NB4 (cell line): ENCODE results near the gene TAB2.

ENCODE experiments used
- DNase-seq: peaks from one replicate; pipeline ENCODE4 v3.0.0; 2010; ENCODE audit warnings: low read depth
- H3K4me3 ChIP-seq: one replicate; pipeline ENCODE4 v1.5.1; 2011; ENCODE audit warnings: mild to moderate bottlenecking, low read depth, low read length, moderate library complexity
- MYC ChIP-seq: IDR thresholded peaks from 2 replicates; pipeline ENCODE4 v1.6.1; 2011; ENCODE audit warnings: low read depth, low read length
- POLR2A ChIP-seq: IDR thresholded peaks from 2 replicates; pipeline ENCODE4 v1.6.1; 2011; ENCODE audit warnings: mild to moderate bottlenecking; ENCODE audit not compliant: insufficient read length; ENCODE audit errors: extremely low read depth
- TF ChIP-seq, protein P1 (sequence below): IDR thresholded peaks from one replicate; pipeline ENCODE4 v1.5.1; 2012; ENCODE audit warnings: low read depth, low read length
- TF ChIP-seq, protein P2 (sequence below): IDR thresholded peaks from 2 replicates; pipeline ENCODE4 v1.6.1; 2011; ENCODE audit warnings: low read depth, low read length

The TAB2 gene

GRCh38 chr6:149450679-149451375 lies 133.3 kb downstream of the TAB2 start:
- TF ChIP-seq POLR2A, result no peak
- TF ChIP-seq, protein P1, sequence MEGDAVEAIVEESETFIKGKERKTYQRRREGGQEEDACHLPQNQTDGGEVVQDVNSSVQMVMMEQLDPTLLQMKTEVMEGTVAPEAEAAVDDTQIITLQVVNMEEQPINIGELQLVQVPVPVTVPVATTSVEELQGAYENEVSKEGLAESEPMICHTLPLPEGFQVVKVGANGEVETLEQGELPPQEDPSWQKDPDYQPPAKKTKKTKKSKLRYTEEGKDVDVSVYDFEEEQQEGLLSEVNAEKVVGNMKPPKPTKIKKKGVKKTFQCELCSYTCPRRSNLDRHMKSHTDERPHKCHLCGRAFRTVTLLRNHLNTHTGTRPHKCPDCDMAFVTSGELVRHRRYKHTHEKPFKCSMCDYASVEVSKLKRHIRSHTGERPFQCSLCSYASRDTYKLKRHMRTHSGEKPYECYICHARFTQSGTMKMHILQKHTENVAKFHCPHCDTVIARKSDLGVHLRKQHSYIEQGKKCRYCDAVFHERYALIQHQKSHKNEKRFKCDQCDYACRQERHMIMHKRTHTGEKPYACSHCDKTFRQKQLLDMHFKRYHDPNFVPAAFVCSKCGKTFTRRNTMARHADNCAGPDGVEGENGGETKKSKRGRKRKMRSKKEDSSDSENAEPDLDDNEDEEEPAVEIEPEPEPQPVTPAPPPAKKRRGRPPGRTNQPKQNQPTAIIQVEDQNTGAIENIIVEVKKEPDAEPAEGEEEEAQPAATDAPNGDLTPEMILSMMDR, result no peak
- TF ChIP-seq, protein P2, sequence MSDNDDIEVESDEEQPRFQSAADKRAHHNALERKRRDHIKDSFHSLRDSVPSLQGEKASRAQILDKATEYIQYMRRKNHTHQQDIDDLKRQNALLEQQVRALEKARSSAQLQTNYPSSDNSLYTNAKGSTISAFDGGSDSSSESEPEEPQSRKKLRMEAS, result no peak
- TF ChIP-seq MYC, result no peak
- DNase-seq, result no peak
- H3K4me3 ChIP-seq, result no peak overlapping the region

GRCh38 chr6:149451376-149452036 lies 134.0 kb downstream of the TAB2 start:
- no peak overlapping the region for H3K4me3 ChIP-seq
- no peak for DNase-seq
- TF ChIP-seq MYC (no peak), POLR2A (no peak)
- TF ChIP-seq, protein P2, result no peak
- TF ChIP-seq, protein P1, result no peak

DNA sequence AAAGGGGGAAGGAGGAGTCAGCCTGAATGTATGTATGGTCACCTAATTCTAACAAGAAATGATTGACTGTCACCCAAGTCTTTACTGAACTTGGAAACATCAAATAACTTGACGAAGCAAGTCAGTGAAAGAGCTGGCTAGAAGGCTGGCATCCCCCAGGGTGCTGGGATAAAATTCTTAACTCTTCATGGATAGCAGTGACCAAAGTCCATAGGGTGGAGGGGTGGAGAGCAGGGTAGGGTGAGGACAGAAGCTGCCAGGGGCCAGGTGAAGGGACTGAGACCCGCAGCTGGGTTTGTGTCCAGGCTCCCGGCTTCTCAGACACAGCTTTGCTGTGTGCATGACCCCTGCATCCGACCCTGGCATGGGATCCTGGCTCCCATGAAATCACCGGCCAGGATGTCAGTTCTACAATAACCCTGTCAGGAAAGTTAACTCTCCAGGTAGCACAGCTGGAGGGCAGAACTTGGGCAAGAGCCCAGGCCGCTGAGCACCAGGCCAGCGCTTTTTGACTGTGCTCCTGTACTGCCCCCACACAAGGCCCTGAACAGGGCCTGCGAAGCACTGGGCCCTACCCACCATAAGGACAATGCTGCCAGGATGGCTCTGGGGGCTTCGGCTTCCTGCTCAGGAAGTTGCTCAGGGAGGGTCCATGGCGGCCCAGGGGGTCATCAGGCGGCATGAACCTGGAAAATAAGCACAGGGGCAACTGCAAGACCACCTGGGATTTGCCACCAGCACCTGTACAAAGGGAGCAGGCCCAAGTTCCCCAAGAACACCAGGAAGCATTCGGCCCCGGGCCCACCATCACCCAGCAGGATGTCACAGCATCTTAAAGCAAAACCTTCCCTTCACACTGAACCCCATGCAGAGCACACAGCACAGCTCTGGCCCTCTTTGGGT lies 134.8 kb downstream of the TAB2 start:
- TF ChIP-seq POLR2A (no peak), MYC (no peak)
- TF ChIP-seq, protein P2, result no peak
- TF ChIP-seq, protein P1, result no peak
- no peak for DNase-seq
- no peak overlapping the region for H3K4me3 ChIP-seq

- DNase-seq, result no peak
- no peak overlapping the region for H3K4me3 ChIP-seq
- no peak for TF ChIP-seq MYC
- TF ChIP-seq, protein P1, result no peak
- TF ChIP-seq, protein P2, result no peak
- no peak for TF ChIP-seq POLR2A
Measured at GRCh38 chr6:149453597-149454345, 136.3 kb downstream of the TAB2 start.

- H3K4me3 ChIP-seq, result no peak overlapping the region
- DNase-seq, result no peak
- TF ChIP-seq POLR2A, result no peak
- no peak for TF ChIP-seq MYC
- TF ChIP-seq, protein P2, result no peak
- TF ChIP-seq, protein P1, result no peak
Measured at GRCh38 chr6:149454346-149454848, 136.9 kb downstream of the TAB2 start.
